WTC11 (cell line): ENCODE measurements around the gene PSD2. TPM values are rescaled to one million over a fixed set of nuclear protein-coding genes. Genes with fewer than 3 reads are reported as not detected.

Source experiments
- ATAC-seq: fragments of 200-7000 bp; cut with Tn5 transposase; 2 replicates; pipeline ENCODE4 v1.10.0; 2021; ENCODE audit warnings: mild to moderate bottlenecking, moderate library complexity
- CTCF ChIA-PET: fragments of 300-600 bp; sonication (Branson Sonifier 250); formaldehyde crosslinking; loops from one replicate; lab custom pipeline; 2021; ENCODE audit warnings: antibody characterized with exemption; lab: Charles Lee
- POLR2A ChIA-PET: fragments of 350-600 bp; sonication (Branson Sonifier 250); formaldehyde crosslinking; loops from one replicate; lab custom pipeline; 2021; ENCODE audit warnings: antibody characterized with exemption; lab: Charles Lee
- DNase-seq: peaks from one replicate; pipeline ENCODE4 v3.0.0; 2021; ENCODE audit warnings: low spot score
- H3K27ac Mint-ChIP-seq: 2 replicates; pipeline ENCODE4 v1.8.0; 2021; ENCODE audit warnings: mixed read lengths
- H3K27me3 Mint-ChIP-seq: 2 replicates; pipeline ENCODE4 v1.8.0; 2021; ENCODE audit warnings: low read depth, mild to moderate bottlenecking, moderate library complexity, mixed read lengths
- H3K36me3 Mint-ChIP-seq: 2 replicates; pipeline ENCODE4 v1.8.0; 2021; ENCODE audit warnings: mixed read lengths
- H3K4me1 Mint-ChIP-seq: 2 replicates; pipeline ENCODE4 v1.8.0; 2022; ENCODE audit warnings: mixed read lengths
- H3K4me3 Mint-ChIP-seq: 2 replicates; pipeline ENCODE4 v1.8.0; 2021; ENCODE audit warnings: mild to moderate bottlenecking, moderate library complexity, mixed read lengths
- H3K9me3 Mint-ChIP-seq: 2 replicates; pipeline ENCODE4 v1.8.0; 2021; ENCODE audit warnings: mixed read lengths
- ATF6 ChIP-seq: sonication (generic); formaldehyde crosslinking; IDR thresholded peaks from 2 replicates; pipeline ENCODE4 v1.8.1; 2023; ENCODE audit warnings: mild to moderate bottlenecking, missing genetic modification reagents
- CREM ChIP-seq: sonication (generic); formaldehyde crosslinking; IDR thresholded peaks from 2 replicates; pipeline ENCODE4 v1.8.1; 2022; ENCODE audit warnings: mild to moderate bottlenecking, missing genetic modification reagents, moderate library complexity
- FOXJ3 ChIP-seq: sonication (generic); formaldehyde crosslinking; IDR thresholded peaks from 2 replicates; pipeline ENCODE4 v1.9.0; 2021; ENCODE audit warnings: missing genetic modification reagents, mild to moderate bottlenecking, borderline replicate concordance
- FOXP1 ChIP-seq: sonication (generic); formaldehyde crosslinking; IDR thresholded peaks from 2 replicates; pipeline ENCODE4 v1.8.0; 2022; ENCODE audit warnings: missing genetic modification reagents, mild to moderate bottlenecking, moderate library complexity, borderline replicate concordance
- GTF2I ChIP-seq: fragments of 250-450 bp; sonication (Bioruptor Pico); conservative IDR thresholded peaks from 2 replicates; pipeline ENCODE4 v1.4.0; 2021; ENCODE audit warnings: mild to moderate bottlenecking
- NFE2L1 ChIP-seq: sonication (generic); formaldehyde crosslinking; IDR thresholded peaks from 2 replicates; pipeline ENCODE4 v1.8.1; 2023; ENCODE audit warnings: missing genetic modification reagents
- NR1H2 ChIP-seq: sonication (generic); formaldehyde crosslinking; IDR thresholded peaks from 2 replicates; pipeline ENCODE4 v1.9.0; 2021; ENCODE audit warnings: mild to moderate bottlenecking, moderate library complexity, missing genetic modification reagents
- NR2C2 ChIP-seq: sonication (generic); formaldehyde crosslinking; IDR thresholded peaks from 2 replicates; pipeline ENCODE4 v1.8.0; 2022; ENCODE audit warnings: mild to moderate bottlenecking, missing genetic modification reagents
- OVOL2 ChIP-seq: fragments of 250-450 bp; sonication (Bioruptor Pico); IDR thresholded peaks from 2 replicates; pipeline ENCODE4 v1.9.0; 2021; ENCODE audit warnings: mild to moderate bottlenecking, borderline replicate concordance
- TEAD4 ChIP-seq: sonication (generic); formaldehyde crosslinking; IDR thresholded peaks from 2 replicates; pipeline ENCODE4 v1.8.0; 2022; ENCODE audit warnings: mild to moderate bottlenecking, missing genetic modification reagents
- ZNF396 ChIP-seq: fragments of 250-450 bp; sonication (Bioruptor Pico); IDR thresholded peaks from 2 replicates; pipeline ENCODE4 v1.8.0; 2021; ENCODE audit warnings: mild to moderate bottlenecking, moderate library complexity, borderline replicate concordance
- ZNF425 ChIP-seq: fragments of 250-450 bp; sonication (Bioruptor Pico); conservative IDR thresholded peaks from 2 replicates; pipeline ENCODE4 v1.9.0; 2021; ENCODE audit warnings: mild to moderate bottlenecking
- ZNF671 ChIP-seq: fragments of 250-450 bp; sonication (Bioruptor Pico); IDR thresholded peaks from 2 replicates; pipeline ENCODE4 v1.8.0; 2021; ENCODE audit warnings: mild to moderate bottlenecking
- total RNA-seq: library from RNA; stranded (reverse); gene quantifications from 3 replicates; pipeline ENCODE4 v1.2.3, GENCODE V29; 2021
- TF ChIP-seq, protein P1 (sequence below): sonication (generic); formaldehyde crosslinking; conservative IDR thresholded peaks from 2 replicates; pipeline ENCODE4 v1.8.1; 2023; ENCODE audit warnings: mild to moderate bottlenecking, low read depth, missing genetic modification reagents, moderate library complexity
- TF ChIP-seq, protein P2 (sequence below): sonication (generic); formaldehyde crosslinking; IDR thresholded peaks from 2 replicates; pipeline ENCODE4 v1.8.1; 2022; ENCODE audit warnings: low read depth, missing genetic modification reagents, borderline replicate concordance
- TF ChIP-seq, protein P3 (sequence below): sonication (generic); formaldehyde crosslinking; IDR thresholded peaks from 2 replicates; pipeline ENCODE4 v1.8.1; 2023; ENCODE audit warnings: mild to moderate bottlenecking, missing genetic modification reagents, borderline replicate concordance
- TF ChIP-seq, protein P4 (sequence below): sonication (generic); formaldehyde crosslinking; IDR thresholded peaks from 2 replicates; pipeline ENCODE4 v1.8.0; 2023; ENCODE audit warnings: missing genetic modification reagents
- TF ChIP-seq, protein P5 (sequence below): sonication (generic); formaldehyde crosslinking; IDR thresholded peaks from 2 replicates; pipeline ENCODE4 v1.8.1; 2023; ENCODE audit warnings: mild to moderate bottlenecking, moderate library complexity, missing genetic modification reagents

The PSD2 gene
- total RNA-seq, 1 experiment from 2014 or later, result 0.57 TPM

GRCh38 chr5:139760066-139761056, 35.2 kb upstream of the PSD2 start:
- CTCF ChIA-PET, result interaction anchor here (0.9 to 2.0 kb wide), 3 partner anchors 15 to 208 kb away, joined by 3 to 5 read pairs (median 4); no protein-coding TSS in a partner anchor
- no peak for DNase-seq

More at GRCh38 chr5:139760066-139761056, 35.2 kb upstream of the PSD2 start:
- H3K4me1 Mint-ChIP-seq, result peaks cover 64% of the 10 kb centered on the region
- ATAC-seq, result no peak
- POLR2A ChIA-PET, result interaction anchor here (0.5 to 0.6 kb wide), 2 partner anchors 18 to 287 kb away, joined by 3 to 9 read pairs; no protein-coding TSS in a partner anchor
- H3K27ac Mint-ChIP-seq, result no peak overlapping the region; the same call in 1 of the 2 replicates
- H3K27me3 Mint-ChIP-seq, result peaks cover 78% of the 10 kb centered on the region
- H3K9me3 Mint-ChIP-seq, result no peaks in the 10 kb centered on the region
- no peaks in the 10 kb centered on the region for H3K36me3 Mint-ChIP-seq
- H3K4me3 Mint-ChIP-seq, result no peak overlapping the region
- TF ChIP-seq FOXJ3 (no peak), TEAD4 (CRISPR knock-in tag) (no peak), ZNF396 (CRISPR knock-in tag) (no peak), ZNF425 (CRISPR knock-in tag) (no peak), GTF2I (CRISPR knock-in tag) (no peak), CREM (no peak), ATF6 (CRISPR knock-in tag) (no peak), ZNF671 (CRISPR knock-in tag) (no peak), OVOL2 (CRISPR knock-in tag) (no peak), NR1H2 (CRISPR knock-in tag) (no peak), NR2C2 (CRISPR knock-in tag) (no peak), NFE2L1 (CRISPR knock-in tag) (no peak), FOXP1 (CRISPR knock-in tag) (no peak)
- TF ChIP-seq, protein P1, sequence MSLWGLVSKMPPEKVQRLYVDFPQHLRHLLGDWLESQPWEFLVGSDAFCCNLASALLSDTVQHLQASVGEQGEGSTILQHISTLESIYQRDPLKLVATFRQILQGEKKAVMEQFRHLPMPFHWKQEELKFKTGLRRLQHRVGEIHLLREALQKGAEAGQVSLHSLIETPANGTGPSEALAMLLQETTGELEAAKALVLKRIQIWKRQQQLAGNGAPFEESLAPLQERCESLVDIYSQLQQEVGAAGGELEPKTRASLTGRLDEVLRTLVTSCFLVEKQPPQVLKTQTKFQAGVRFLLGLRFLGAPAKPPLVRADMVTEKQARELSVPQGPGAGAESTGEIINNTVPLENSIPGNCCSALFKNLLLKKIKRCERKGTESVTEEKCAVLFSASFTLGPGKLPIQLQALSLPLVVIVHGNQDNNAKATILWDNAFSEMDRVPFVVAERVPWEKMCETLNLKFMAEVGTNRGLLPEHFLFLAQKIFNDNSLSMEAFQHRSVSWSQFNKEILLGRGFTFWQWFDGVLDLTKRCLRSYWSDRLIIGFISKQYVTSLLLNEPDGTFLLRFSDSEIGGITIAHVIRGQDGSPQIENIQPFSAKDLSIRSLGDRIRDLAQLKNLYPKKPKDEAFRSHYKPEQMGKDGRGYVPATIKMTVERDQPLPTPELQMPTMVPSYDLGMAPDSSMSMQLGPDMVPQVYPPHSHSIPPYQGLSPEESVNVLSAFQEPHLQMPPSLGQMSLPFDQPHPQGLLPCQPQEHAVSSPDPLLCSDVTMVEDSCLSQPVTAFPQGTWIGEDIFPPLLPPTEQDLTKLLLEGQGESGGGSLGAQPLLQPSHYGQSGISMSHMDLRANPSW (CRISPR knock-in tag), result no peak
- TF ChIP-seq, protein P2, sequence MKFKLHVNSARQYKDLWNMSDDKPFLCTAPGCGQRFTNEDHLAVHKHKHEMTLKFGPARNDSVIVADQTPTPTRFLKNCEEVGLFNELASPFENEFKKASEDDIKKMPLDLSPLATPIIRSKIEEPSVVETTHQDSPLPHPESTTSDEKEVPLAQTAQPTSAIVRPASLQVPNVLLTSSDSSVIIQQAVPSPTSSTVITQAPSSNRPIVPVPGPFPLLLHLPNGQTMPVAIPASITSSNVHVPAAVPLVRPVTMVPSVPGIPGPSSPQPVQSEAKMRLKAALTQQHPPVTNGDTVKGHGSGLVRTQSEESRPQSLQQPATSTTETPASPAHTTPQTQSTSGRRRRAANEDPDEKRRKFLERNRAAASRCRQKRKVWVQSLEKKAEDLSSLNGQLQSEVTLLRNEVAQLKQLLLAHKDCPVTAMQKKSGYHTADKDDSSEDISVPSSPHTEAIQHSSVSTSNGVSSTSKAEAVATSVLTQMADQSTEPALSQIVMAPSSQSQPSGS (CRISPR knock-in tag), result no peak
- TF ChIP-seq, protein P3, sequence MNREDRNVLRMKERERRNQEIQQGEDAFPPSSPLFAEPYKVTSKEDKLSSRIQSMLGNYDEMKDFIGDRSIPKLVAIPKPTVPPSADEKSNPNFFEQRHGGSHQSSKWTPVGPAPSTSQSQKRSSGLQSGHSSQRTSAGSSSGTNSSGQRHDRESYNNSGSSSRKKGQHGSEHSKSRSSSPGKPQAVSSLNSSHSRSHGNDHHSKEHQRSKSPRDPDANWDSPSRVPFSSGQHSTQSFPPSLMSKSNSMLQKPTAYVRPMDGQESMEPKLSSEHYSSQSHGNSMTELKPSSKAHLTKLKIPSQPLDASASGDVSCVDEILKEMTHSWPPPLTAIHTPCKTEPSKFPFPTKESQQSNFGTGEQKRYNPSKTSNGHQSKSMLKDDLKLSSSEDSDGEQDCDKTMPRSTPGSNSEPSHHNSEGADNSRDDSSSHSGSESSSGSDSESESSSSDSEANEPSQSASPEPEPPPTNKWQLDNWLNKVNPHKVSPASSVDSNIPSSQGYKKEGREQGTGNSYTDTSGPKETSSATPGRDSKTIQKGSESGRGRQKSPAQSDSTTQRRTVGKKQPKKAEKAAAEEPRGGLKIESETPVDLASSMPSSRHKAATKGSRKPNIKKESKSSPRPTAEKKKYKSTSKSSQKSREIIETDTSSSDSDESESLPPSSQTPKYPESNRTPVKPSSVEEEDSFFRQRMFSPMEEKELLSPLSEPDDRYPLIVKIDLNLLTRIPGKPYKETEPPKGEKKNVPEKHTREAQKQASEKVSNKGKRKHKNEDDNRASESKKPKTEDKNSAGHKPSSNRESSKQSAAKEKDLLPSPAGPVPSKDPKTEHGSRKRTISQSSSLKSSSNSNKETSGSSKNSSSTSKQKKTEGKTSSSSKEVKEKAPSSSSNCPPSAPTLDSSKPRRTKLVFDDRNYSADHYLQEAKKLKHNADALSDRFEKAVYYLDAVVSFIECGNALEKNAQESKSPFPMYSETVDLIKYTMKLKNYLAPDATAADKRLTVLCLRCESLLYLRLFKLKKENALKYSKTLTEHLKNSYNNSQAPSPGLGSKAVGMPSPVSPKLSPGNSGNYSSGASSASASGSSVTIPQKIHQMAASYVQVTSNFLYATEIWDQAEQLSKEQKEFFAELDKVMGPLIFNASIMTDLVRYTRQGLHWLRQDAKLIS (CRISPR knock-in tag), result no peak
- TF ChIP-seq, protein P4, sequence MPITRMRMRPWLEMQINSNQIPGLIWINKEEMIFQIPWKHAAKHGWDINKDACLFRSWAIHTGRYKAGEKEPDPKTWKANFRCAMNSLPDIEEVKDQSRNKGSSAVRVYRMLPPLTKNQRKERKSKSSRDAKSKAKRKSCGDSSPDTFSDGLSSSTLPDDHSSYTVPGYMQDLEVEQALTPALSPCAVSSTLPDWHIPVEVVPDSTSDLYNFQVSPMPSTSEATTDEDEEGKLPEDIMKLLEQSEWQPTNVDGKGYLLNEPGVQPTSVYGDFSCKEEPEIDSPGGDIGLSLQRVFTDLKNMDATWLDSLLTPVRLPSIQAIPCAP (CRISPR knock-in tag), result no peak
- TF ChIP-seq, protein P5, sequence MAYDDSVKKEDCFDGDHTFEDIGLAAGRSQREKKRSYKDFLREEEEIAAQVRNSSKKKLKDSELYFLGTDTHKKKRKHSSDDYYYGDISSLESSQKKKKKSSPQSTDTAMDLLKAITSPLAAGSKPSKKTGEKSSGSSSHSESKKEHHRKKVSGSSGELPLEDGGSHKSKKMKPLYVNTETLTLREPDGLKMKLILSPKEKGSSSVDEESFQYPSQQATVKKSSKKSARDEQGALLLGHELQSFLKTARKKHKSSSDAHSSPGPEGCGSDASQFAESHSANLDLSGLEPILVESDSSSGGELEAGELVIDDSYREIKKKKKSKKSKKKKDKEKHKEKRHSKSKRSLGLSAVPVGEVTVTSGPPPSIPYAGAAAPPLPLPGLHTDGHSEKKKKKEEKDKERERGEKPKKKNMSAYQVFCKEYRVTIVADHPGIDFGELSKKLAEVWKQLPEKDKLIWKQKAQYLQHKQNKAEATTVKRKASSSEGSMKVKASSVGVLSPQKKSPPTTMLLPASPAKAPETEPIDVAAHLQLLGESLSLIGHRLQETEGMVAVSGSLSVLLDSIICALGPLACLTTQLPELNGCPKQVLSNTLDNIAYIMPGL (CRISPR knock-in tag), result no peak
